Measurements from ENCODE around the gene CYP2A13.
"Not testable (repeated sequence)": the region's sequence is repeated elsewhere in the genome, so short reads cannot be mapped to it uniquely, and the experiment has no call there.

Gene CYP2A13

DNA sequence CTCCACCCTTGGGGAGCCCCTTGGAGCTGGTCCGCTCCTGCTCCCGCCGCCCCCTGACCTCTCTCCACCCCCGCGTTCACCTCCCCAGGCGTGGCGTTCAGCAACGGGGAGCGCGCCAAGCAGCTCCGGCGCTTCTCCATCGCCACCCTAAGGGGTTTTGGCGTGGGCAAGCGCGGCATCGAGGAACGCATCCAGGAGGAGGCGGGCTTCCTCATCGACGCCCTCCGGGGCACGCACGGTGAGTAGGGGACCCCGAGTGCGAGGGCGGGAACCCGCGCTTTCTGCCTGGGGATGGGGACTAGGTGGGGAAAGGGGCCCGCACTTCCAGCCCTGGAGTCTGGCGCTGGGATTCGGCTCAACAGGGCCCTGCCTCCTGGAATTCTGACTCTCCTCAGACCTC, 1.7 kb downstream of the CYP2A13 start:
- no peaks in the 10 kb centered on the region for H3K9me3 ChIP-seq (ENCODE audit: control insufficient read depth in 5 of 5, low read length in 5 of 5)
- peaks cover 0 to 41% (median 31%) of the 10 kb centered on the region in 5 donors for H3K27me3 ChIP-seq (ENCODE audit: control insufficient read depth in 5 of 5, insufficient read depth in 4 of 5, low read length in 5 of 5)
- no peaks in the 10 kb centered on the region for H3K4me1 ChIP-seq (ENCODE audit: control insufficient read depth in 5 of 5, insufficient read depth in 5 of 5, low read length in 5 of 5)
- H3K36me3 ChIP-seq (ENCODE audit: control insufficient read depth in 5 of 5, insufficient read depth in 5 of 5, low read length in 5 of 5) = no peaks in the 10 kb centered on the region
- H3K27ac ChIP-seq (ENCODE audit: low read depth, low read length) = no peak overlapping the region
- no peak overlapping the region for H3K9ac ChIP-seq (ENCODE audit: low read length in 5 of 5)
- H3K4me3 ChIP-seq (ENCODE audit: low read depth in 1 of 5, low read length in 5 of 5) = no peak overlapping the region

DNA sequence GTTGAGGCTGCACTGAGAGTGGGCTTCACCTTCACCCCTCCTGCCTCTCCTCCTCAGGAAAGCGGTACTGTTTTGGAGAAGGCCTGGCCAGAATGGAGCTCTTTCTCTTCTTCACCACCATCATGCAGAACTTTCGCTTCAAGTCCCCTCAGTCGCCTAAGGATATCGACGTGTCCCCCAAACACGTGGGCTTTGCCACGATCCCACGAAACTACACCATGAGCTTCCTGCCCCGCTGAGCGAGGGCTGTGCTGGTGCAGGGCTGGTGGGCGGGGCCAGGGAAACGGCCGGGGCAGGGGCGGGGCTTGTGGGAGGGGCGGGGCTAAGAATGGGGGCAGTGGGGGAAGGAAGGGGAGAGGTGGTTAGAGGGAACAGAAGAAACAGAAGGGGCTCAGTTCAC, 7.5 kb downstream of the CYP2A13 start:
- peaks cover 0 to 10% (median 8%) of the 10 kb centered on the region in 5 donors for H3K9me3 ChIP-seq (ENCODE audit: control insufficient read depth in 5 of 5, low read length in 5 of 5)
- peaks cover 0 to 21% (median 14%) of the 10 kb centered on the region in 5 donors for H3K27me3 ChIP-seq (ENCODE audit: control insufficient read depth in 5 of 5, insufficient read depth in 4 of 5, low read length in 5 of 5)
- H3K4me1 ChIP-seq (ENCODE audit: control insufficient read depth in 5 of 5, insufficient read depth in 5 of 5, low read length in 5 of 5) = no peaks in the 10 kb centered on the region

DNA sequence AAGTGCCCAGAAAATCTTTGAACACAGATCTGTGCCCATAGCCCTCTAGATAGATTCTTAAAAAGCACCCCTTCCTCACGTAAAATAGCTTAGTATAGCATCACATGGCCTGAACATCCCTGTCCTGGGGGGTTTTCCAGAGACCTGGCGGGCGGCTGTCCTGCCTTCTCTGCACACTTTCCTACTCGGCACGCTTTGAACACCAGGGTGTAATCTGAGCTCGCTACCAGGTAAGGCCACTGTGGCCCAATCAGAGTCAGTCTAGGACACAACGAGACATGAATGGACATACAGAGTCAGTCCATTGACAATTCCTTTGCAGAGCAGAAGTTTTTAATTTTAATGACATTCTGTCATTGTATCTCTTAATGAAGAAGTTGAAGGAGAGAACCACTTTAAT, 8.1 kb downstream of the CYP2A13 start:
- H3K4me3 ChIP-seq (ENCODE audit: low read depth in 1 of 5, low read length in 5 of 5) = no peak overlapping the region
- peaks cover 0 to 19% (median 14%) of the 10 kb centered on the region in 5 donors for H3K27me3 ChIP-seq (ENCODE audit: control insufficient read depth in 5 of 5, insufficient read depth in 4 of 5, low read length in 5 of 5)
- H3K36me3 ChIP-seq (ENCODE audit: control insufficient read depth in 5 of 5, insufficient read depth in 5 of 5, low read length in 5 of 5) = no peaks in the 10 kb centered on the region
- no peak overlapping the region for H3K27ac ChIP-seq (ENCODE audit: low read depth, low read length)
- H3K4me1 ChIP-seq (ENCODE audit: control insufficient read depth in 5 of 5, insufficient read depth in 5 of 5, low read length in 5 of 5) = no peaks in the 10 kb centered on the region
- H3K9me3 ChIP-seq (ENCODE audit: control insufficient read depth in 5 of 5, low read length in 5 of 5) = peaks cover 0 to 10% (median 8%) of the 10 kb centered on the region in 5 donors
- no peak overlapping the region for H3K9ac ChIP-seq (ENCODE audit: low read length in 5 of 5)

More for the DNA sequence above, 7.5 kb downstream of the CYP2A13 start:
- no peaks in the 10 kb centered on the region for H3K36me3 ChIP-seq (ENCODE audit: control insufficient read depth in 5 of 5, insufficient read depth in 5 of 5, low read length in 5 of 5)
- no peak overlapping the region for H3K27ac ChIP-seq (ENCODE audit: low read depth, low read length)
- H3K4me3 ChIP-seq (ENCODE audit: low read depth in 1 of 5, low read length in 5 of 5) = no peak overlapping the region
- no peak overlapping the region for H3K9ac ChIP-seq (ENCODE audit: low read length in 5 of 5)

DNA sequence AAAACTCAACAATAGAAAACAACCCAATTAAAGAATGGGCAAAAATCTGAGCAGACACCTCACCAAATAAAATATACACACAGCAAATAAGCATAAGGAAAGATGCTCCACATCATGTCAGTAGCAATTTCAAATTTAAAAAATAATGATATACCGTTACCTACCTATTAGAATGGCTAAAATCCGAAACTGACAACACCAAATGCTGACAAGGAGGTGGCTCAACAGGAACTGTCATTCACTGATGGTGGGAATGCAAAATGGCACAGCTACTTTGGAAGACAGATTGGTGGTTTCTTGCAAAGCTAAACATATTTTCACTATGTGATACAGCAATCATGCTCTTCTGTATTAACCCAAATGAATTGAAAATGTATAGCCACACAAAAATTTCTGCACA, 9.1 kb downstream of the CYP2A13 start:
- H3K4me3 ChIP-seq (ENCODE audit: low read depth in 1 of 5, low read length in 5 of 5) = no peak overlapping the region
- no peaks in the 10 kb centered on the region for H3K4me1 ChIP-seq (ENCODE audit: control insufficient read depth in 5 of 5, insufficient read depth in 5 of 5, low read length in 5 of 5)
- peaks cover 0 to 11% (median 9%) of the 10 kb centered on the region in 5 donors for H3K9me3 ChIP-seq (ENCODE audit: control insufficient read depth in 5 of 5, low read length in 5 of 5)
- H3K27me3 ChIP-seq (ENCODE audit: control insufficient read depth in 5 of 5, insufficient read depth in 4 of 5, low read length in 5 of 5) = peaks cover 0 to 13% (median 11%) of the 10 kb centered on the region in 5 donors
- H3K27ac ChIP-seq (ENCODE audit: low read depth, low read length) = no peak overlapping the region
- H3K9ac ChIP-seq (ENCODE audit: low read length in 5 of 5) = no peak overlapping the region
- H3K36me3 ChIP-seq (ENCODE audit: control insufficient read depth in 5 of 5, insufficient read depth in 5 of 5, low read length in 5 of 5) = no peaks in the 10 kb centered on the region

DNA sequence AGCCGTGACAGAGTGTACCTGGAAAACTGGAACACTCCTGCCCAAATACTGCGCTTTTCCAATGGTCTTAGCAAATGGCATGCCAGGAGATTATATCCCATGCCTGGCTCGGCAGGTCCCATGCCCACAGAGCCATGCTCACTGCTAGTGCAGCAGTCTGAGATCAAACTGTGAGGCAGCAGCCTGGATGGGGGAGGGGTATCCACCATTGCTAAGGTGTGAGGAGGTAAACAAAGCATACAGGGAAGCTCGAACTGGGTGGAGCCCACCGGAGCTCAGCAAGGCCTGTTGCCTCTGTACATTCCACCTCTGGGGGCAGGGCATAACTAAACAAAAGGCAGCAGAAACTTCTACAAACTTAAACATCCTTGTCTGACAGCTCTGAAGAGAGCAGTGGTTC, 10.5 kb downstream of the CYP2A13 start:
- Histone ChIP-seq H3K27ac (ENCODE audit: low read depth, low read length) (no peak overlapping the region), H3K4me1 (ENCODE audit: control insufficient read depth in 5 of 5, insufficient read depth in 5 of 5, low read length in 5 of 5) (no peaks in the 10 kb centered on the region), H3K9me3 (ENCODE audit: control insufficient read depth in 5 of 5, low read length in 5 of 5) (peaks cover 0 to 15% (median 9%) of the 10 kb centered on the region in 5 donors), H3K27me3 (ENCODE audit: control insufficient read depth in 5 of 5, insufficient read depth in 4 of 5, low read length in 5 of 5) (peaks cover 0 to 13% (median 8%) of the 10 kb centered on the region in 5 donors), H3K36me3 (ENCODE audit: control insufficient read depth in 5 of 5, insufficient read depth in 5 of 5, low read length in 5 of 5) (no peaks in the 10 kb centered on the region), H3K9ac (ENCODE audit: low read length in 5 of 5) (no peak overlapping the region), H3K4me3 (ENCODE audit: low read depth in 1 of 5, low read length in 5 of 5) (no peak overlapping the region)

DNA sequence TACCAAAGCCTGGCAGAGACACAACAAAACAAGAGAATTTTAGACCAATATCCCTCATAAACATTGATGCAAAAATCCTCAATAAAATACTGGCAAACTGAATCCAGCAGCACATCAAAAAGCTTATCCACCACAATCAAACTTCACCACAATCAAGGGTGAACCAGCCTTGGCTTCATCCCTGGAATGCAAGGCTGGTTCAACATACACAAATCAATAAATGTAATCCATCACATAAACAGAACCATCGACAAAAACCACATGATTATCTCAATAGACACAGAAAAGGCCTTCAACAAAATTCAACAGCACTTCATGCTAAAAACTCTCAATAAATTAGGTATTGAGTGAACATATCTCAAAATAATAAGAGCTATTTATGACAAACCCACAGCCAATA, 14.0 kb downstream of the CYP2A13 start:
- not testable (repeated sequence) for H3K36me3 ChIP-seq (ENCODE audit: control insufficient read depth in 5 of 5, insufficient read depth in 5 of 5, low read length in 5 of 5); H3K4me3 ChIP-seq (ENCODE audit: low read depth in 1 of 5, low read length in 5 of 5); H3K27ac ChIP-seq (ENCODE audit: low read depth, low read length); H3K9ac ChIP-seq (ENCODE audit: low read length in 5 of 5); H3K4me1 ChIP-seq (ENCODE audit: control insufficient read depth in 5 of 5, insufficient read depth in 5 of 5, low read length in 5 of 5); H3K27me3 ChIP-seq (ENCODE audit: control insufficient read depth in 5 of 5, insufficient read depth in 4 of 5, low read length in 5 of 5)
- peaks cover 0 to 15% (median 8%) of the 10 kb centered on the region in 5 donors for H3K9me3 ChIP-seq (ENCODE audit: control insufficient read depth in 5 of 5, low read length in 5 of 5)

DNA sequence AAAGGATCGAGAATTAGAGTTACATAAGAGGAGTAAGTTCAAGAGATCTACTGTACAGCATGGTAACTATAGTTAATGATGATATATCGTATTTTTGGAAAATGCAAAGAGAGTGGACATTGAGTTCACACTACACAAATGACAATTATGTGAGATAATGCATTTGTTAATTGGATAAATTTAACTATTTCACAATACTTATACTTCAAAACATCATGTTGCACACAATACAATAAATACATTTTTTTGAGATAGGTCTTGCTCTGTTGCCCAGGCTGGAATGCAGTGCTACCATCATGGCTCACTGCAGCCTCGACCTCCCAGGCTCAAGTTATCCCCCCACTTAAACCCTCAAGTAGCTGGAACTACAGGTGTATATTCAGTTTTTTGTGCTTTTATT, 17.9 kb downstream of the CYP2A13 start:
- no peaks in the 10 kb centered on the region for H3K4me1 ChIP-seq (ENCODE audit: control insufficient read depth in 5 of 5, insufficient read depth in 5 of 5, low read length in 5 of 5)
- H3K36me3 ChIP-seq (ENCODE audit: control insufficient read depth in 5 of 5, insufficient read depth in 5 of 5, low read length in 5 of 5) = no peaks in the 10 kb centered on the region
- no peaks in the 10 kb centered on the region for H3K27me3 ChIP-seq (ENCODE audit: control insufficient read depth in 5 of 5, insufficient read depth in 4 of 5, low read length in 5 of 5)
- H3K9me3 ChIP-seq (ENCODE audit: control insufficient read depth in 5 of 5, low read length in 5 of 5) = peaks cover 0 to 5% (median 0%) of the 10 kb centered on the region in 5 donors
- no peak overlapping the region for H3K27ac ChIP-seq (ENCODE audit: low read depth, low read length)
- no peak overlapping the region for H3K9ac ChIP-seq (ENCODE audit: low read length in 5 of 5)
- no peak overlapping the region for H3K4me3 ChIP-seq (ENCODE audit: low read depth in 1 of 5, low read length in 5 of 5)

DNA sequence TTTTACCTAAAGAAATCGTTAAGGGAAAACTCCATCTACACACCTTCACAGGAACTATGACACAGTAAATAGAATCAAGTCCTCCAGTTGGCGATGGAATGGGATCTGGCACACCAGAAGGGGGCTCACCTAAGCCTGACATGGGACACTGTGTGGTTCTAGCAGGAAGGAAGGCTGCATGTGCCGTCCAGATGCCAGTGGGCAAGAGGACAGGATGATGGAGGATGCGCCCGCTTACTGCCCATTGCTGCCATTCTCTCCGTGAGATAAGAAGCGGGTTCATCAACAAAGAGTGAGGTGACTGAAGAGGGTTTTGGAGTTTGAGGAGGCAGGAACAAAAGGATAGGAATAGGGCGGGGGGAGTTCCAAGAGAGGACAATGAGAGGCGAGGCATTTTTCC, 23.0 kb downstream of the CYP2A13 start:
- Histone ChIP-seq H3K9ac (ENCODE audit: low read length in 5 of 5) (no peak overlapping the region), H3K36me3 (ENCODE audit: control insufficient read depth in 5 of 5, insufficient read depth in 5 of 5, low read length in 5 of 5) (no peaks in the 10 kb centered on the region), H3K4me1 (ENCODE audit: control insufficient read depth in 5 of 5, insufficient read depth in 5 of 5, low read length in 5 of 5) (no peaks in the 10 kb centered on the region), H3K27me3 (ENCODE audit: control insufficient read depth in 5 of 5, insufficient read depth in 4 of 5, low read length in 5 of 5) (peaks cover 0 to 9% (median 3%) of the 10 kb centered on the region in 5 donors), H3K27ac (ENCODE audit: low read depth, low read length) (no peak overlapping the region), H3K9me3 (ENCODE audit: control insufficient read depth in 5 of 5, low read length in 5 of 5) (no peaks in the 10 kb centered on the region), H3K4me3 (ENCODE audit: low read depth in 1 of 5, low read length in 5 of 5) (no peak overlapping the region)

DNA sequence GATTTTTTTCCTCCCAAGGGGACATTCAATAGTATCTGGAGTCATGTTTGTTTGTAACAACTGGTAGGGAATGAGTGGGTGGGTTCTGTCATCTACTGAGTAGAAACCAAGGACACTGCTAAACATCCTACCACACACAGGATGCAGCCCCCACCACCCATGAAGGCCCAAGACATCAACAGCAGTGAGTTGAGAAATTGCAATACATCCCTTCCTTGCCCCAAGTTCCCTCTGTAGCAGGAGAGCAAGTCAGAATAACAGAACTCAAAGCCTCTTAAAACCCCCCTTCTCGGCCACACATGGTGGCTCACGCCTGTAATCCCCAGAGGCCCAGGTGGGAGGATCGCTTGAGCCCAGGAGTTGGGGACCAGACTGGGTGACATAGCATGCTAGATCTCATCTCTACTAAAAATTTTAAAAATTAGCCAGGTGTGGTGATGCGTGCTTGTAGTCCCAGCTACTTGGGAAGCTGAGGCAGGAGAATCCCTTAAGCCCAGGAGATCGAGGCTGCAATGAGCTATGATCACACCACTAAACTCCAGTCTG, 23.6 kb downstream of the CYP2A13 start:
- Histone ChIP-seq H3K36me3 (ENCODE audit: control insufficient read depth in 5 of 5, insufficient read depth in 5 of 5, low read length in 5 of 5) (no peaks in the 10 kb centered on the region), H3K9ac (ENCODE audit: low read length in 5 of 5) (no peak overlapping the region), H3K4me3 (ENCODE audit: low read depth in 1 of 5, low read length in 5 of 5) (no peak overlapping the region), H3K4me1 (ENCODE audit: control insufficient read depth in 5 of 5, insufficient read depth in 5 of 5, low read length in 5 of 5) (no peaks in the 10 kb centered on the region), H3K27ac (ENCODE audit: low read depth, low read length) (no peak overlapping the region), H3K9me3 (ENCODE audit: control insufficient read depth in 5 of 5, low read length in 5 of 5) (no peaks in the 10 kb centered on the region), H3K27me3 (ENCODE audit: control insufficient read depth in 5 of 5, insufficient read depth in 4 of 5, low read length in 5 of 5) (peaks cover 0 to 11% (median 3%) of the 10 kb centered on the region in 5 donors)

DNA sequence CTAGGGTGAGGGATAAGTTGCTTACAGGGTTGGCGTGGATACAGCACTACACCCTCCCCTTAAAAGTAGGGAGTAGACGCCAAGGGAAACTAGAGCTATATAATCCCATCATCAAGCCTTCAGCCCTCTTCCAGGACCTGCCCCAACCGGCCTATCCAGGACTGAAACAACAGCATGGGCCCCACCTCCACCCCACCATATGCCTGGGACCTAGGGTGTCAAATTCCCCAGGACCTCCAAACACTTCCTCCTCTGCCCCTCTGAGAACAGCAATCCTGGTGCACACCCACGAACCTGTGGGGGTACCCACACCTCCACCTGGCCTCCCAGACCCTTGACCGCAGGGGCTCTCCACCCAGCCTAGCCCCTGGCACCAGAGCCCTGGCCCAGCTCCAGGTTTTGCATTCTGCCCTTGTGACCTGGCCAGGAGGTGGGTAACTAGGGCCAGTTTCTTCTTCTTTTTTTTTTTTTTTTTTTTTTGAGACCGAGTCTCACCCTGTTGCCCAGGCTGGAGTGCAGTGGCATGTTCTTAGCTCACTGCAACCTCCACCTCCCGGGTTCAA, 24.6 kb downstream of the CYP2A13 start:
- no peaks in the 10 kb centered on the region for H3K4me1 ChIP-seq (ENCODE audit: control insufficient read depth in 5 of 5, insufficient read depth in 5 of 5, low read length in 5 of 5)
- no peaks in the 10 kb centered on the region for H3K36me3 ChIP-seq (ENCODE audit: control insufficient read depth in 5 of 5, insufficient read depth in 5 of 5, low read length in 5 of 5)
- no peak overlapping the region for H3K27ac ChIP-seq (ENCODE audit: low read depth, low read length)
- H3K27me3 ChIP-seq (ENCODE audit: control insufficient read depth in 5 of 5, insufficient read depth in 4 of 5, low read length in 5 of 5) = peaks cover 0 to 11% (median 3%) of the 10 kb centered on the region in 5 donors
- no peak overlapping the region for H3K4me3 ChIP-seq (ENCODE audit: low read depth in 1 of 5, low read length in 5 of 5)
- no peak overlapping the region for H3K9ac ChIP-seq (ENCODE audit: low read length in 5 of 5)
- H3K9me3 ChIP-seq (ENCODE audit: control insufficient read depth in 5 of 5, low read length in 5 of 5) = no peaks in the 10 kb centered on the region
